ENCODE measurements around the gene PLAAT2.

DNA sequence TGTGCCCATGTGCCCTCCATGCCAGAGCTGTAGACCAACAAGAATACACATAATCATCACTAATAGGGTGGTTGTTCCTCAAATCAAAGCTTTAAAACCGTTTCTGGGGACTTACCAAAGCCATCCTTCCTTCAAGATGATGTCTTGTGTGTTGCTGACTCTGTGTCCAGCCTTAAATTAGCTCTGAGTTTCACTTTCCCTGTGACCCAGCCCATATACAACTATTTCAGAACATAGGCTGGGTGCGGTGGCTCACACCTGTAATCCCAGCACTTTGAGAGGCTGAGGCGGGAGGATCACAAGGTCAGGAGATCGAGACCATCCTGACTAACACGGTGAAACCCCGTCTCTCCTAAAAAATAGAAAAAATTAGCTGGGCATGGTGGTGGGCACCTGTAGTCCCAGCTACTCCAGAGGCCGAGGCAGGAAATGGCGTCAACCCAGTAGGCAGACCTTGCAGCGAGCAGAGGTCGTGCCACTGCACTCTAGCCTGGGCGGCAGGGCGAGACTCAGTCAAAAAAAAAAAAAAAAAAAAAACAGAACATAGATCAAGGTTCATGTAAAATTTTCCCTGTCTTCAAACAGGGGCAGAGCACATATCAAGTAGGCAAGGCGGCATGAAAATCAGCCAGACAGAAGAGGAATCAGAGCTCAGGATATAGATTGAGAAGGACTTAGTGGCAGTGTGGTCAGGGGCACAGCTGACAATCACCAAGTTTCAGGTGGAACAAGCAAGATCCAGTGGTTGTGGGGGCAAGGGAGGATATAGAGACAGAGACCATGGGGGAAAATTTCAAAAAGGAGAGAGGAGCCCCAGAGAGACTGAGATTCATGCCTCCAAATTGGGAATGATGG, at the start of gene PLAAT2:
- TF ChIP-seq, protein P1, sequence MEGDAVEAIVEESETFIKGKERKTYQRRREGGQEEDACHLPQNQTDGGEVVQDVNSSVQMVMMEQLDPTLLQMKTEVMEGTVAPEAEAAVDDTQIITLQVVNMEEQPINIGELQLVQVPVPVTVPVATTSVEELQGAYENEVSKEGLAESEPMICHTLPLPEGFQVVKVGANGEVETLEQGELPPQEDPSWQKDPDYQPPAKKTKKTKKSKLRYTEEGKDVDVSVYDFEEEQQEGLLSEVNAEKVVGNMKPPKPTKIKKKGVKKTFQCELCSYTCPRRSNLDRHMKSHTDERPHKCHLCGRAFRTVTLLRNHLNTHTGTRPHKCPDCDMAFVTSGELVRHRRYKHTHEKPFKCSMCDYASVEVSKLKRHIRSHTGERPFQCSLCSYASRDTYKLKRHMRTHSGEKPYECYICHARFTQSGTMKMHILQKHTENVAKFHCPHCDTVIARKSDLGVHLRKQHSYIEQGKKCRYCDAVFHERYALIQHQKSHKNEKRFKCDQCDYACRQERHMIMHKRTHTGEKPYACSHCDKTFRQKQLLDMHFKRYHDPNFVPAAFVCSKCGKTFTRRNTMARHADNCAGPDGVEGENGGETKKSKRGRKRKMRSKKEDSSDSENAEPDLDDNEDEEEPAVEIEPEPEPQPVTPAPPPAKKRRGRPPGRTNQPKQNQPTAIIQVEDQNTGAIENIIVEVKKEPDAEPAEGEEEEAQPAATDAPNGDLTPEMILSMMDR (IDR thresholded peaks at IDR 0.05) = no peak
- no peak for TF ChIP-seq POLR2A (IDR thresholded peaks at IDR 0.05)

All from uterus (tissue), 2 donors.